Cardiac fibroblast (primary cell): Measurements from ENCODE around the gene HERC2.
"Not testable (repeated sequence)": the region's sequence is repeated elsewhere in the genome, so short reads cannot be mapped to it uniquely, and the experiment has no call there.

Source experiments
- DNase-seq, 2 donors: peaks; one replicate each; pipeline versions ENCODE4 v3.0.0 to v3.0.0-alpha.2; 2010; ENCODE audit warnings: low read depth in 2 of 2
- H3K4me3 ChIP-seq, 2 donors: replicated peaks in 1 of 2; 1 replicate in 1 of 2; 2 replicates in 1 of 2; pipeline ENCODE4 v1.5.1; 2011; ENCODE audit warnings: low read depth in 2 of 2, low read length in 2 of 2, mild to moderate bottlenecking in 2 of 2, moderate library complexity in 1 of 2
- CTCF ChIP-seq: IDR thresholded peaks from one replicate; pipeline ENCODE4 v1.5.1; 2011; ENCODE audit warnings: low read depth, mild to moderate bottlenecking, low read length, inconsistent platforms

The HERC2 gene

GRCh38 chr15:28122038-28122949 lies 199.7 kb downstream of the HERC2 start:
- TF ChIP-seq CTCF, result no peak
- no peak overlapping the region for H3K4me3 ChIP-seq
- no peak for DNase-seq

DNA sequence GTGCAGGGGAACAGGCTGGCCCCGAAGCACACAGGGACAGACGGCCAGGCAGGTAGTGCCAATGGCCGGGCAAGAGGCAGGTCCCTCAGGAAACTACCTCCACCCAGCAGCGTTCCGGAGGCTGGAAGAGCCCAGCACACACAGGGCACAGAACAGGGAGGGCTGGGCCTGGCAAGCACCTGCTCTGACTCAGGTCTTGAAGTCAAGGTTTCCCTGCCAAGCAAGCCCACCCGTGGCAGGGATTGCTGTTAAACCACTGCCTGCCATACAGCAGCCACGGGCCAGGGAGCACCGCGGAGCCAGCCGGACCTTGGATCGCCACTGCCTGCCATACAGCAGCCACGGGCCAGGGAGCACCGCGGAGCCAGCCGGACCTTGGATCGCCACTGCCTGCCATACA lies 200.4 kb downstream of the HERC2 start:
- not testable (repeated sequence) for DNase-seq, H3K4me3 ChIP-seq

GRCh38 chr15:28120359-28120640 lies 201.7 kb downstream of the HERC2 start:
- no peak for DNase-seq
- no peak for TF ChIP-seq CTCF

DNA sequence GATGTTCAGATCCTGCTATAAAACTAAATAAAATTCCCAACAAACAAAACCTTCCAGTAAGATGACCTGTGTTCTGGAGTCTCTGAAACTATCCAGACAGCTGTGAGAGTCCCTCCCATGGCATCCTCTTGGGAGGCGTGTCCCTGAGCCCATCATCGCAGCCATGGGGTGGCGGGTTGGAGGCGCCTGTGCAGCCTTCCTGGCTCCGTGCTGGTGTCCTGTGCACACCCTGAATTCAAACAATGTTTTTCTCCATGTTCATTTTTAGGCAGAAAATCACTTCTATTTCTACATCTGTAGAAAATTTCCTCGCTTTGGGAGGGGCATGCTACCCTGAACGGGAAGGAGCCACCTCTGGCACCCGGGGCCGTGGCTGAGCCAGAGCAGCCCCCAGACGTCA lies 203.4 kb downstream of the HERC2 start:
- TF ChIP-seq CTCF, result no peak
- DNase-seq, result no peak
- H3K4me3 ChIP-seq, result no peak overlapping the region

More at GRCh38 chr15:28120359-28120640, 201.7 kb downstream of the HERC2 start:
- no peak overlapping the region for H3K4me3 ChIP-seq

DNA sequence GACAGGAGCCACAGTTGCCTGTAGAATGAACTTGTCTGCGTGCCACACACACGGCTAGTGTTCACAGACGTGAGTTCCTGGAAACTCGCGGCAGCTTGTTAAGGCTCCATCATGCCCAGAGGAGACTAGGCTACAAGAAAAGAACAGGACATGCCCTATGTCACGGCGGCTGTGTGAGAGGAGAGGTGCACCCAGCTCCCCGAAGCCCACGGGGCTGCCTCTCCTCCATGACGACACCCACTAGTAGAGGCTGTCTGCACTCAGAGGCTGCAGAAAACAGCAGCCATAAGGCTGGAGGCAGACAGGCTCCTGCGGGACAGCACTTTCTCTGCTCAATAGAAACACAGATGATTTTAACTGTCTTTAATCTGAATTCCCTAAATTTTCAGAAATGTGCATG lies 203.9 kb downstream of the HERC2 start:
- DNase-seq, result no peak
- no peak for TF ChIP-seq CTCF
- no peak overlapping the region for H3K4me3 ChIP-seq

DNA sequence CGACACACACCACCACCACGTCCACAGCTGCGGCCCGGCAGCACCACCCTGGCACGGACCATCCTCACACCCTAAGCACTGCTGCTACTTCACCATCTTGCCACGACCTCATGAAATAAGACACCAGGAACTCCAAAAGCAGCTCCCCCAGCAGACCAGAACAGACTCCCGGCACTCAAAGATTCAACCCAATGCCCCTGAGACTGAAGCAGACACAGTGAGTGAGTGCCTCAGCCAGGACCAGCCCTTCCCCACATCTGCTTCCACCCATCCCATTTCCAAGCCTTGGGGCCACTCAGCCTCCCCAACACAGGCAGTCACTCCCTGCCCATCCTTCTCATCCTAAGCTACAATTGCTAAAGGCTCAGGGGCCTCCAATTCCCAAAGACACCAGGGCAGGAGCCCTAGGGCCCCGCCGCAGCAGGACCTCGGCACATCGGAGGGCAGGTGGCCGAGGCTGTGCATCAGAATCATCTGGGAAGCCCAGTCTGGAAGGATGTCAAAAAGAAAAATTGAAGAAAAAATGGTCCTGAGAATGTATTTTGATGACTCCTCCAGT lies 204.5 kb downstream of the HERC2 start:
- TF ChIP-seq CTCF, result no peak
- H3K4me3 ChIP-seq, result no peak overlapping the region
- no peak for DNase-seq

DNA sequence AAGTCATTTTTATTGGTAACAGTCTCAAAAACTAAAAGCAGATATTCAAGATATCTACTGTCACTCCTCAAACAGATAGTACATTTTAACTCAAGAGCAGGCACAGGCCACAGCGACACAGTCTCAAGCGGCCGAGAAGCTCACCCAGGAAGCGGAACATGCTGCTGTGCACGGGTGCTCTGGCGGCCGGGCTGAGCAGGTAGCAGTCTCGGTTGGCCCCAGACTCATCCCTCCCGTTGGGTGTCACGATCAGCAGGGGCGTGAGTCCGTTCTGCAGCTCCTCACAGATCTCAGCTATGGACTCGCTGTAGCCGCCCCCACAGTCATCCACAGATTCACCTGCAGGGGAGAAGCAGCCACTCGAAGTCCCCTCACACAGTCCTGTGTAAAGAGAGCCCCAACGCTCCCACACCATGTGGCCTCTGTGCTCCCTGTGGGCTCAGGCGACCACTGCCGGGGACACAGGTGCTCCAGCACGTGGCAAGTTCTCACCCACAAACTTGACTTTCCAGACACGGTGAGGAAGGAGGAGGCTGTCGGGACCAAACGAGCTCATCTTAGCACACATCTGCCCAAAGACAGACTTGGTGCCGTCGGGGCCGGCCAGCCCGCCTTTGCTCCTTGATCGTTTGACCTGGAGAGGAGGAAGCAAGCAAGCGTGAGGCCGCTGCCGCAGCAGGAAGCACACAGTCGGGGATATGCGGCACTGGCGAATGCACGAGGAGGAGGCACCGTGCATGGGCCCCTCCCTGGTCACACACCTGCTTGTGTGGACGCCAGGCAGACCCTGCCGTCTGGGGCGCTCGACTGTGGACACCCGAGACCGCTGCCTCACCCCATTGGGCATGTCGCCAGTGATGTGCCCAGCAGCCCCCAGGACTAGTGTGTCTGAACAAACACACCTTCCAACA lies 205.2 kb downstream of the HERC2 start:
- no peak overlapping the region for H3K4me3 ChIP-seq
- DNase-seq, result no peak
- no peak for TF ChIP-seq CTCF
